ENCODE results near the gene KCNK7.
A peak's percentile ranks its signal among the peaks of the same experiment; 100 is the strongest.

KCNK7 gene

DNA sequence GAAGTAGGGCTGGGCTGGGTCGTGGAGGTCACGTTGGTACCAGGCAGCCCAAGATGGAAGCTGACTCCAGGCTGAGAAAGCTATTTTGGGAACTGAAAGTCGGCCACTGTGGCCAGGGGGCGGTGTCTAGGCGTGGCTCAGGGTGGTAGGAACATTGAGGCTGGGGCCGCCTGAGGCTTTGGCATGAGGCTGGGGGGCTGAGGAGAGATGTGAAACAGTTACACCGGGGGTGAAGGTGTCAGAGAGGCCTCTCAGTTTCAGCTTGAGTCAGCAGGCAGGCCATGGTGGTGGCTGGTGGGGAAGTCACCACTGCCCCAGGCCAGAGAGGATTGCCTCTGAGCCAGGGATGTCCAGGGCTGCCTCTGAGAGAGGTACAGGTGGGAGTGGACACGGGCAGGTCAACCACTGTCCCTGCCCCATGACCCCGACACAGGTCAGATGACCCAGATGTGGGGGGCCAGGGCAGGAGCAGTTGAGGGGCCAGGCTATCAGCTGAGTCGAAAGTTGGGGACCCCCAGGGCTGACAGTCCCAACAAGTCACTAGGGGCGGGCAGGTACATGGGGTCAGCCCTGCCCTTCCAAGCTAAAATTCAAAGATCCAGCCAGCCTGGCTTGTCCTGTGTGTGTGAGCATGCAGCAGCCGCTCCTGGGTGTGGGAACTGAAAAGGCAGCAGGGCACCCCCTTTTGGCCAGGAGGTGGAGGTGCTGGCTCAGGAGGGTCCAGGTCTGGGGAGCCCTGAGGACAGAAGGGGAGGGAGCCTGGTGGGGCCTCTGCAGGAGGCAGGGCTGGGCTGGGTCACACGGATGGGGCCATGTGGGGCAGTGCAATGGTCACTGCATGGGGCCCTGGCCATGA lies 7.2 kb downstream of the KCNK7 start:
- DNase-seq (ENCODE audit: low spot score) = no peak

DNA sequence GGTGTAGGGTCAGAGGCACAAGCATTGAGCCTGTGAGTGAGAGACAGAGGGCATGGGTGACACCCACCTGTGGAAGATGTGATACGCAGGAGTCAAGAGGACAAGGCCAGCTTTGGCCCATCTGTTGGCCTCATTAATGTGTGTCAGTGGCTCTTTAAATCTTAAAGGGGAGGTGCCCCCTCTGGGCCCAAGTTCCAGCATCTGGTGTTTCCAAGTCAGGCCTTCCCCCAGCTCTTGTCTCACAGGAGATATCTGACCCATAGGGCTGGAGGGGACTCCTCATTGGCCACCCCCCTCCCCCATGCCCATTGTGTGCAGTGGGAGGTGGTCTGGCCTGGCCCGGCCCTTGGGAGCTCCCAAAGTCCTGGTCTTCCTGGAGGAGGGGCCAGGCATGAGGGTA lies 8.9 kb downstream of the KCNK7 start:
- no peak for DNase-seq (ENCODE audit: low spot score)

GRCh38 chr11:65586247-65586630 lies 9.4 kb downstream of the KCNK7 start:
- DNase-seq (ENCODE audit: low spot score) = no peak

DNA sequence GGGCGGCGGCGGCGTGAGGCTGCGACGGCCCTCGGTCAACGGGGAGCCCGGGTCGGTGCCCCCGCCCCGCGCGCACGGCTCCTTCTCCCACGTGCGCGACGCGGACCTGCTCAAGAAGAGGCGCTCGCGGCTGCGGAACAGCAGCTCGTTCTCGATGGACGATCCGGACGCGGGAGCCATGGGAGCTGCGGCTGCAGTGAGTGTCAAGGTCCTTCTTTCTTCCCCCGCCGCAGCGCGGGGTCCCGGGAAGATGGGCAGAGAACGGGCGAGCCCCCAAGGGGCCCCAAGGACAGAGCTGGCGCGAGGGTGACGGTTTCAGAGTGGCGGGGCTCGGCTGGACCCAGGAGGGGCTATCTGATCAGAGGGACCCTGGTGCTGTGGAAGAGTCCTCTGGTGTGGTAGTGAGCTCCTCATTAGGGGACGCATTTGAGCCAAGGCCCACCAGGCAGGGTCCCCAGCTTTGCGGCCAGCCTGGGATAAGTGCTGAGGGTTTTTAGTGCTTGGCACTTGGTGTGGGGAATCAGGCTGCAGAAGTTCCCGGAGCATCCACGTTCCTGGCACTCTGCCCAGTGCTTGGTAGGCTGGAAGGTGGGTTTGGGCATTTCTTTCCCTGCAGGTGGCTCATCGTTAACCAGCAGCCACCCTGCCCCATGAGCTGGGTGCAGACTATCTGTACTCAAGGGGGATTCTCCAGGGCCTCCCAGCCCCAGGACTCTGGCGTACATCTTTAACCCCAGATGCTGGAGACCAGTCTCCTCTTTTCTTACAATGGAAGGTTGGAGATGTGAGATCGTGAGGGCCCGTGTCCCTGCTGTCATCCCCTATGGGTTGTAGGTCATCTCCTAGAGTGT lies 10.0 kb downstream of the KCNK7 start:
- DNase-seq (ENCODE audit: low spot score) = no peak

DNA sequence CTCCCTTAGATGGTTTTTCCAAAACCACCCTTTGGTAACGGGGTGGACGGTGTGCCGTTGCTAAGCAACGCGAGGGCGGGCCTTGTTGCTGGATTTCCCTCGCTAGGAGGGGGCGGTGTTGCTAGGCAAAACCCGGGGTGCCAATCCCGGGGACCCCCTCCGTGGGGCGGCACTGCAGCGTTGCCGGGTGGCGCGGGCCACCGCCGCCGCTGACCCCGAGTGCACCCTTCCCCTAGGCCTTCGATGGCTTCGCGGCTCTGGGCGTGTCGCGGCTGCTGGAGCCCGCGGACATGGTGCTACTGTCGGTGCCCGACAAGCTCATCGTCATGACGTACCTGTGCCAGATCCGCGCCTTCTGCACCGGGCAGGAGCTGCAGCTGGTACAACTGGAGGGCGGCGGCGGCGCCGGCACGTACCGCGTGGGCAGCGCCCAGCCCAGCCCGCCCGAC lies 10.9 kb downstream of the KCNK7 start:
- DNase-seq (ENCODE audit: low spot score) = no peak

- DNase-seq (ENCODE audit: low spot score) = no peak
Measured at GRCh38 chr11:65584106-65584505, 11.5 kb downstream of the KCNK7 start.

DNA sequence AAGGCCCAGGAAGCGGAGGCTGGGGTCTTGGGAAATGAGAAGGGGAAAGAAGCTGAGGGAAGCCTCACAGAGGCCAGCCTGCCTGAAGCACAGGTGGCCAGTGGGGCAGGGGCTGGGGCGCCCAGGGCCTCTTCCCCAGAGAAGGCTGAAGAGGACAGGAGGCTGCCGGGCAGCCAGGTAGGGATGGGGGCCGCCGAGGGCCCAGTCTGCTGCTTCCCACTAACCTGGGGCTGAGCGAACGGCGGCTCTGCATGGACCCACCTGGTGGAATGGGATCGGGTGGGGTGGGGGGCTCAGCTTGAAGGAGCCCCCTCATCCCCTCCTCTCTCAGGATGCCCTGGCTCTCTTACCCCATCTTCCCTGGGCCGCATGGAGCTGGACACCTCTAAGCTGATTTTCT lies 12.0 kb downstream of the KCNK7 start:
- DNase-seq (ENCODE audit: low spot score) = no peak

DNA sequence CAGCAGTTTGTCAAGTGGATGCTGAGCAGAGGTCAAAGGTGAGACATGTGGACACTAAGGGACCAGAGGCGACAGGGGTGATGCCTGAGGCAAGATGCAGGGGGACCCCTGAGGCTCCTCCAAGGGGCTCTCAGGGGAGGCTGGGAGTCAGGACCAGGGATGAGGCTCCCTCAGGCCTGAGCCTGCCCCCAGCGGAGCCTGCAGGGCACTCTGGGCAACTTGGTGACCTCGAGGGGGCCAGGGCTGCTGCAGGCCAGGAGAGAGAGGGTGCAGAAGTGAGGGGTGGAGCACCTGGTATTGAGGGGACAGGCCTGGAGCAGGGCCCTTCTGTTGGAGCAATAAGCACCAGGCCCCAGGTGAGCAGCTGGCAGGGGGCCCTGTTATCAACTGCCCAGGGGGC lies 13.7 kb downstream of the KCNK7 start:
- DNase-seq (ENCODE audit: low spot score) = no peak

DNA sequence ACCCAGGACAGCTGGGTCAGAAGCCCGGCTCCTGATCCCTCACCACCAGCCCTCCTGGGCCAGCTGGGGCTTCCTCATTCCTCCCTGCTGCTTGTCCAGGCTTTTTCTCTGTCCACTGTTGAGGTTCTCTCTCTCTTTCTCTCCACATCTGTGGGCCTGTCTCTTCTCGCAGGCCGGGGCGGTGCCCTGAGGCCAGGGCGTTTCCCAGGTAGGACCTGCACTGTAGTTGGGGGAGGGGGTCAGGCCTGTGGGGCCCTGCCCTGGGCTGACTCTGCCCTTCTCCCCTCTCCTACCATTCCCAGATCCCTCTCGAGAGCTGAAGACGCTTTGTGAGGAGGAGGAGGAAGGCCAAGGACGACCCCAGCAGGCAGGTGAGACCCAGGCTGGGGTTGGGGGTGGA lies 14.8 kb downstream of the KCNK7 start:
- no peak for DNase-seq (ENCODE audit: low spot score)

- DNase-seq (ENCODE audit: low spot score) = no peak
Measured at GRCh38 chr11:65580031-65580692, 15.4 kb downstream of the KCNK7 start.

GRCh38 chr11:65579291-65579690 lies 16.3 kb downstream of the KCNK7 start:
- no peak for DNase-seq (ENCODE audit: low spot score)

GRCh38 chr11:65578667-65579066 lies 16.9 kb downstream of the KCNK7 start:
- DNase-seq (ENCODE audit: low spot score) = no peak

DNA sequence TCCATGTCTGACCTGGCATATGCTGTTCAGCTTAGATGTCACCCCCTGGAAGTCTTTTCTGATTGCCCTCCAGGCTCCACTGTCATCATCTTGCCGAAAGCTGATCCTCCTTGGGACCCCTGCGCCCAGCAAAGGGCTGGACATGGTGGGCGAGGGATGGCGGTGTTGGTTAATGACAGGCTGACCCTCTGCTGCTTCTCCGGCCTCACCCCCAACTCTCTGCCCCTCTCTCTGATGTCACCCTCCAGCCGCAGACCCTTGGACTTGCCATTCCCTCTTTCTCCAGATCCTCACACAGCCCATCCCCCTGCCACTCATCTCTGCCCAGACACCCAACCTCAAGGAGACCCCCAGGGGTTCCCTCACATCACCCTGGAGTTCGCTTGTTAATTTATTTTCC lies 17.5 kb downstream of the KCNK7 start:
- DNase-seq (ENCODE audit: low spot score) = no peak

DNA sequence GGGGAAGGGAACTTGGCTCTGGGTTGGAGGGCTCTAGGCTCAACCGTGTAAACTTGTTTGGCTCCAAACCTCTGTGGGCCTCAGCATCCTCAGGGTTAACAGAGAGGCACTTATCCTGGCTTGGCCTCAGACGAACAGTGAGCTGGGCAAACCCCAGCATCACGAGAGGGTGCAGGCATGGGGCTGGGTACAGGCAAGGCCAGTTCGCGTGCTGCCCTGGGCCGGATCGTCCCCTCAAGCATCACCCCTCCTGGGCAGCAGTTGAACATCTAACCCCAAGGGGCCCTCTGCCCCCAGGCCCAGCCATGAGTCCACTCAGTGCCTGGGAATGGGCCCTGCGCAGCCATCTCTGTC lies 17.9 kb downstream of the KCNK7 start:
- DNase-seq (ENCODE audit: low spot score) = no peak

- peak; percentile 61 for DNase-seq (ENCODE audit: low spot score)
Measured at GRCh38 chr11:65576867-65577755, 18.5 kb downstream of the KCNK7 start.

- no peak for DNase-seq (ENCODE audit: low spot score)
Measured at GRCh38 chr11:65576232-65576866, 19.3 kb downstream of the KCNK7 start.

- DNase-seq (ENCODE audit: low spot score) = no peak
Measured at GRCh38 chr11:65575568-65576231, 19.9 kb downstream of the KCNK7 start, which contains the start of gene EHBP1L1. Gene EHBP1L1 (plus strand): TSS chr11:65576053. CDS start chr11:65576303, 250 bp downstream.

- no peak for DNase-seq (ENCODE audit: low spot score)
Measured at GRCh38 chr11:65574811-65575567, 20.6 kb downstream of the KCNK7 start.

DNA sequence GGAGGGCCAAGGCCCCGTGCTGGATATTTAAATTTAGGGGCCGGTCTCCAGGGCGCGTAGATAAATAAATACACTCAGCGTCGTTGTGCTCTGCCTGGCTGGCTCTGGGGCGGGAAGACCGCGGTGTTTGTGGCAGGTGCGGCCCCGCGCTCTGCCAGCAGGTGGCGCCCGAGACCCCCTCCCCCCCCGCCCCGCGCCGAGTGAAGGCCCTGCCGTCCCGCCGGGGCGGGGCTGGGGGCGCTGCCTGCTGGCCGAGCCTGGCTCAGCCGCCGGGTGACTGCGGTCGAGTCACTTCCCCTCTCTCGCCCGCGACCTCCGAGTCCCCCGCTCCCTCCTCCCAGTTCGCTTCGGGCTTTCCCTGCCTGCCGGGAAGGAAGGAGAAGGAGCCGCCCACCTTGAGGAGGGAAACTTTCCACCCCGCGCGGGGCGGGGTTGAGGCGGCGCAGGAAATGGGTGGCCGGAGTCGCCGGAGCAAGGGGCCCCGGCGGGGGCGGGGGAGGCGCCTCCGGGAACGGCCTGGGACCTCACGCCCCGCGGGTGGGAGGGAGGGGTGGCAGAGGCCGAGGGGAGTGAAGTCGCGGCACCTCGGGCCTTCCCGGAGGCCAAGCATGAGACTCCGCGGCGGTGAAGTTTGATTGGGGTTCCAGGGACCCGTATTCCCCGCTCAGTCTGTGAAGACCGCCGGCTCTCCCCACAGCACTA lies 21.3 kb downstream of the KCNK7 start:
- peak; percentile 96 for DNase-seq (ENCODE audit: low spot score)

All from COLO829 (cell line).